DND-41 (cell line): ENCODE data around the gene JARID2.

Source experiments
- ATAC-seq: fragments of 200-7000 bp; cut with Tn5 transposase; 3 replicates; pipeline ENCODE4 v1.9.1; 2021; ENCODE audit warnings: low read depth; ENCODE audit not compliant: insufficient read depth
- DNase-seq: peaks from one replicate; pipeline ENCODE4 v3.0.0-alpha.2; 2020
- H2AFZ ChIP-seq: 2 replicates; pipeline ENCODE4 v1.6.0; 2012; ENCODE audit warnings: low read depth, low read length
- H3K27ac ChIP-seq: 2 replicates; pipeline ENCODE4 v1.5.1; 2012; ENCODE audit warnings: low read length, inconsistent platforms
- H3K27me3 ChIP-seq: fragments of 200-600 bp; sonication (generic); 2 replicates; pipeline ENCODE4 v1.6.0; 2012; ENCODE audit warnings: low read length, mild to moderate bottlenecking, inconsistent platforms; ENCODE audit not compliant: insufficient read depth, poor library complexity
- H3K36me3 ChIP-seq: 2 replicates; pipeline ENCODE4 v1.5.1; 2012; ENCODE audit warnings: low read length, inconsistent platforms; ENCODE audit not compliant: insufficient read depth
- H3K4me1 ChIP-seq: 2 replicates; pipeline ENCODE4 v1.5.1; 2012; ENCODE audit warnings: mild to moderate bottlenecking, low read length; ENCODE audit not compliant: insufficient read depth
- H3K4me2 ChIP-seq: 2 replicates; pipeline ENCODE4 v1.6.0; 2012; ENCODE audit warnings: mild to moderate bottlenecking, moderate library complexity, low read length, inconsistent platforms; ENCODE audit not compliant: insufficient read depth
- H3K4me3 ChIP-seq, 2 experiments: fragments of 200-600 bp in 1 of 2; shearing (Covaris generic) in 1 of 2; 2 replicates each; pipeline ENCODE4 v1.5.1; 2012 to 2016; ENCODE audit warnings: inconsistent platforms in 2 of 2, low read length in 2 of 2, mild to moderate bottlenecking in 2 of 2, low read depth in 1 of 2, moderate library complexity in 1 of 2
- H3K79me2 ChIP-seq: 2 replicates; pipeline ENCODE4 v1.6.0; 2012; ENCODE audit warnings: low read length, inconsistent platforms; ENCODE audit not compliant: insufficient read depth
- H3K9ac ChIP-seq: 2 replicates; pipeline ENCODE4 v1.6.0; 2012; ENCODE audit warnings: low read depth, mild to moderate bottlenecking, inconsistent platforms, low read length, moderate library complexity
- H3K9me3 ChIP-seq: 2 replicates; pipeline ENCODE4 v1.5.1; 2012; ENCODE audit warnings: low read length, moderate library complexity, mild to moderate bottlenecking, inconsistent platforms; ENCODE audit not compliant: insufficient read depth, severe bottlenecking
- H4K20me1 ChIP-seq: 2 replicates; pipeline ENCODE4 v1.6.0; 2012; ENCODE audit warnings: low read length; ENCODE audit not compliant: insufficient read depth
- CTCF ChIP-seq: IDR thresholded peaks from 2 replicates; pipeline ENCODE4 v1.5.1; 2012; ENCODE audit warnings: borderline replicate concordance, low read length, moderate library complexity, mild to moderate bottlenecking; ENCODE audit not compliant: poor library complexity, severe bottlenecking; ENCODE audit errors: extremely low read depth
- EZH2 ChIP-seq: IDR thresholded peaks from 3 replicates; pipeline ENCODE4 v1.6.1; 2012; ENCODE audit warnings: borderline replicate concordance, low read depth, mild to moderate bottlenecking, moderate library complexity, low read length, inconsistent platforms; ENCODE audit not compliant: severe bottlenecking

JARID2 gene

GRCh38 chr6:15317934-15318902, 72.3 kb downstream of the JARID2 start:
- no peaks in the 10 kb centered on the region for H3K36me3 ChIP-seq
- DNase-seq (no peak), ATAC-seq (no peak)
- H3K4me3 ChIP-seq: no peak overlapping the region
- H2AFZ ChIP-seq: no peak overlapping the region
- H3K4me2 ChIP-seq: no peak overlapping the region
- H3K9me3 ChIP-seq: no peaks in the 10 kb centered on the region
- no peaks in the 10 kb centered on the region for H3K4me1 ChIP-seq
- peaks cover 82% of the 10 kb centered on the region for H3K79me2 ChIP-seq
- H3K27ac ChIP-seq: no peak overlapping the region
- TF ChIP-seq CTCF (no peak), EZH2 (no peak)
- H3K27me3 ChIP-seq: no peaks in the 10 kb centered on the region
- H3K9ac ChIP-seq: no peak overlapping the region
- H4K20me1 ChIP-seq: peaks cover 44% of the 10 kb centered on the region

- no peak overlapping the region for H3K4me3 ChIP-seq
- no peaks in the 10 kb centered on the region for H3K27me3 ChIP-seq
- H3K9ac ChIP-seq: no peak overlapping the region
- H3K4me1 ChIP-seq: no peaks in the 10 kb centered on the region
- peaks cover 41% of the 10 kb centered on the region for H4K20me1 ChIP-seq
- no peaks in the 10 kb centered on the region for H3K9me3 ChIP-seq
- no peak for TF ChIP-seq CTCF
- TF ChIP-seq EZH2: no peak
- no peak for DNase-seq
- no peak overlapping the region for H3K4me2 ChIP-seq
- no peak overlapping the region for H3K27ac ChIP-seq
- no peaks in the 10 kb centered on the region for H3K36me3 ChIP-seq
- no peak overlapping the region for H2AFZ ChIP-seq
- H3K79me2 ChIP-seq: peaks cover 79% of the 10 kb centered on the region
- ATAC-seq: no peak
Measured at GRCh38 chr6:15319677-15320076, 73.8 kb downstream of the JARID2 start.

DNA sequence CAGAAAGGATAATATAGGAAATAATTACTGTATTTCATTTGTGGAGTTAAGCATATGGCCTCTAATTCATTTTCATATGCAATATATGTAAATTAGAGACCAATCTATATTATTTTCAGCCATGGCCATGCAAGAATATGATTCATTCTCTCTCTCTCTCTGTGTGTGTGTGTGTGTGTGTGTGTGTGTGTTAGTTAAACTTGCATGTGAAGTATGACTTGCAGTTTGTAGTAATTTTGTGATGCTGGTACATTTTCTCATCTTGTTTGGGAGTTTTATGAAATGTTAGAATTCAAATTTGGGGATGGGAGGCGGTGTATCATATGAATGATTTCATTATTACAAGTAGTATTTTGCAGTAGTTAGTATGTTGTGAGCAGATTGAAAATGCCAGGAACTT, 74.8 kb downstream of the JARID2 start:
- Histone ChIP-seq H3K4me3 (no peak overlapping the region), H3K4me1 (no peaks in the 10 kb centered on the region), H3K27ac (no peak overlapping the region), H3K36me3 (no peaks in the 10 kb centered on the region), H3K27me3 (no peaks in the 10 kb centered on the region), H3K9me3 (no peaks in the 10 kb centered on the region), H2AFZ (no peak overlapping the region), H3K79me2 (peaks cover 80% of the 10 kb centered on the region), H3K9ac (no peak overlapping the region), H4K20me1 (peaks cover 46% of the 10 kb centered on the region), H3K4me2 (no peak overlapping the region)
- DNase-seq (no peak), ATAC-seq (no peak)
- TF ChIP-seq CTCF (no peak), EZH2 (no peak)
